Retina (tissue), 1 donor: ENCODE data around the gene KY.

Experiments used
- DNase-seq: peaks from one replicate; pipeline ENCODE4 v3.0.0-alpha.2; 2016

KY gene

DNA sequence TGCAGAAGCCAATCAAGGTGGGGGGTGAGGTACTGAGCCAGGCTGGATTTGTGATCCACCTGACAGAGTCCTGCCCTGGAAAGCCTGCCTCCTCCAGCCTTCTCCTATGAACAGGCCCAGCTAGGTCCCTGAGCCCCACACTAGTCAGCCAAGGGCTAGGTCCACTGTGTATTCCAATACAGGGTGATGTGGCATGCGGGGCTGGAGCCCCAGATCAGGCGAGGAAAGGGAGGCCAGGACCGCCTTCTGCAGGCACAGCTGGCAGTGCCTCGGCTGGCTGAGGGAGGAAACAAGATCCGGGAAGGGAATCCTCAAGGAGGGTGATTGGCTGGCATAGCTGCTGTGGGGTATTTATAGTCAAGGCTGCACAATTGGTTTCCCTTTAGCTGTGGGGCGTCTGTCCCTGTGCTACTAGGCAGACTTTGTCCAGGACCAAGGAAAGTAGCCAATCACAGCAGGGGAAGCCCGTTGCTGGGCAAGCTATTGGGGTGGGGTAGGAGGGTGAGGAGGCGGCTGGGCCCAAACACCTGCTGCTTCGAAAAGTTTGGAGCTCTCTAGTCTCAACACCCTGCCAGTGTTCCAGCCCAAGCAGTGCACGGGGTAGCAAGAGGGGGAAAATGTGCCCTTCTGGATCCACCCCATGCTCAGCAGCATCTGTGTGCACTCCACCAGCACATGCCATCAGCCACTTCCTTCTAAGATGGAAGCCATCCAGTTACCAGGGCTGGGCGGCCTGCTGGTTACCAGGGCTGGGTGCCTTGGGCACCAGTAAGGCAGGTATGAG lies 5.9 kb downstream of the KY start:
- DNase-seq, result no peak

DNA sequence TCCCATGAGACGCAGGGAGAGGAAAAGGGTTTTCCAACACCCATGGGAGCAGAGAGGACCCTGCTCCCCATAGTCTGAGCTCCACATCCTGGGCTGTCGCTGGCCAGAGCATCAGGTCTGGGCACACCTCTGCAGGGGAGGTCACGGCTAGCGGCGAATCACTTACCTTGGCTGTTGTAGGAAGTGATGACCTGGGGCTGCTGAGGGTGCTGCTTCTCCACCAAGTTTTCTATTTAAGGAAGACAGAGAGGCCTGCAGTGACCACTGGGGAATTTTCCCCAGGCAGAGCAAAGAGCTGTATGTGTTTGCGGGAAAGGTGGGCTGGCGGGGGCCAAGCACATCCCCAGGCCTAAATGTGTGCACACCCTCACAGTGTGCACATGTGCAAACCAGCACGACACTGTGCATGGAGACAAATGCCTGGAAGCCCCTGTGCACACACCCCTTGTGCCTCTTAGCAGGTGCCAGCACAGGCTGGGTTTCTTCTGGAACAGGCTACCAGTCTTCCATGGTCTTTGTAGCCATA lies 7.6 kb downstream of the KY start:
- DNase-seq, result no peak

DNA sequence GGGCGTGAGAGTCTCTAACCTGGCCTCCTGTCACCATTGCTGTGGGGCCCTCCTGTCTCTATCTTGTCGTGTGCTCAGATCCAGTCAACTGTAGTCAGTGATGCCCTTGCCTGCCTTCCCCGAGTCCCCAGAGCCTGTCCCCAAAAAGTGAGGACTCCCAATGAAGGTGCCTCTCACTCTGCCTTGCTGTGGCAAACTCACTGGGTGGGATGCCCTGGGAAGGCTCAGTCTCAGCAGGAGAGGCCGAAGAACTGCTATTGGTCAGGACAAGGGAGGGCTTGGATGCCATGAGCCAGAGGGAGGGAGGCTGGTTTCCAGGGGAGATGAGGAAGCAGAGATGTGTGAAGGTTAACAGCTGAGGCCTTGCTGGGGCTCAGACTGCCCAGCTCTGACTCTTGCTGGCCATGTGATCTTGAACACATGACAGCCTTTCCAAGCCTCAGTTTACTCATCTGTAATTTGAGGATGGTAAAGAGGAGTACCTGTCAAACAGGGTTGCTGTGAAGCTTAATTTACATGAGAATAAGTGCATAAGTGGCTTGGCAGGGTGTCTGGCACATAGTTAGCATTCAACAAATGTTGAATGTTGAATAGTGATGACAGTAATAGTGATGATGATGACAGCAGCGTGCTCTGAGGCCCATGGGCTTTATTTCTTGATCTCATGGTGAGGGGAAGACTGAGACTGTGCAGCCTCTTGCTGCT lies 8.2 kb downstream of the KY start:
- no peak for DNase-seq

GRCh38 chr3:134641671-134642300 lies 9.0 kb downstream of the KY start:
- DNase-seq, result no peak

- DNase-seq, result peak; percentile 68
Observed at GRCh38 chr3:134640872-134641470, 9.9 kb downstream of the KY start.

DNA sequence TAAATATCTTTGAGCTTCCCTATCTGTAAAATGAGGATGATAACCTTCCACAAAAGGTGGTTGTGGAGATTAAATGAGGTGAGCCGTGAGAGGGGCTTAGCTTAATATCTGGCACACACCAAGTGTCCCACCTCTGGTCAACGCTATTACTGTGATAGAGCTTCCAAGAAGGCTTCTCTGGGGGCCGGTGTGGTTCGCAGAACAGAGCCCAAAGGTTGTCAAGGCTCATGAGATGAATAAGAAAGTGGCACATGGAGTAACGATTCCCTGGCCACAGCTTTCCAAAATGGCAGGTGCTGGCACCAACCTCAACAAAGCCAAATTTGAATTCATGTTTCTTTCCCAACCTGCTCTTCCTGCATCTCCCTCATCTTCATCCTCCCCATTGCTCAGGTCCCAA lies 10.4 kb downstream of the KY start:
- no peak for DNase-seq

- DNase-seq, result no peak
Observed at GRCh38 chr3:134638385-134639030, 12.3 kb downstream of the KY start.

DNA sequence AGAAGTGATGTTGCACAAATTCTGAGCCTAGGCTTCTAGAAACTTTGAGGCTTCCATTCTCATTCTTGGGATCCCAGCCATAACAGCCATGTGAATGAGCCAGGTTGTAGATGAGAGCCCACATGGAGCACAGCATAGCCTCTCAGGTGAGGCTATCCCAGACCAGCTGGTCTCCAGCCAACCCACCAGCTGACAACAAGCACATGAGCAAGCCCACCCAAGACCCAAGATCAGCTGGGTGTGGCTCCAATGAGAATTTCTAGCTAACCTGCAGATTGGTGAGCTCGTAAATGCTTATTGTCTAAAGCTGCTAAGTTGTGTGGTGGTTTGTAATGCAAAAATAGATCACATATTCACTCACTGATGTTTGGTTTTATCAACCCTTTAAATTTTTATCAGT lies 14.4 kb downstream of the KY start:
- no peak for DNase-seq

DNA sequence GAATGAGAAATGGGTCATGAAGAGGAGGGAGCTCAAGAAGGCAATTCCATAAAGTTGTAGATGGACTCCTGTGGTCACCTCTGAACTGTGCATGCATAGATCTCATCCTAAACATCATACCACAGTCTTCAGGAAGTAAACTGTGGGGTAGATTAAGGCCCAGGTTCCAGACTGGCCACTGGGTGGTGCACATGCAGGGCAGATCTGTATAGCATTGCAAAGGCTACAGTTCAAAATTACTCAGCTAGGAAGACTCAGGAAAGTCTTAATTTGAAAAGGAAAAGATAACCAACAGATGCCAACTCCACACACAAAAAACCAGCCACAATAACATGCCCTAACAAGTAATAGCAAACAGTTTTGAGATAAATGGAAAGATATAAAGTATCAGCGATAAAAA lies 20.3 kb downstream of the KY start:
- DNase-seq, result no peak

DNA sequence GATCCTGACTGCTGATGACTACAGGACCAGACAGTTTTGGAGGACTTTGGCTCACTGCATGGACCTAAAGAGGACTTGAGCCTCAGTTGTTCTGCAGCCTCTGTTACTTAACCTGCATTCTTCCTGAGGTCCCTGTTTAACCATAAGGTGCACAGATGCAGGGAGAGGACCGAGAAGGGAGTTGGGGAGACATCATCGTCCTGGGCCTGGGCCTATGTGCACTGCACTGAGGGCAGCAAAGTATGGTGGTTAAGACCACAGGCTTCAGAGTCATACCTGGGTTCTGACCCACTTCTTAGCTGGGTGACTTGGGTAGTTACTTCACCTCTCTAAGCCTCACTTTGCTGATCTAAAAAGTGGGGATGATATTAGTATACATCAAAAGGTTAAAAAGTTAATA lies 21.9 kb downstream of the KY start:
- DNase-seq, result no peak

DNA sequence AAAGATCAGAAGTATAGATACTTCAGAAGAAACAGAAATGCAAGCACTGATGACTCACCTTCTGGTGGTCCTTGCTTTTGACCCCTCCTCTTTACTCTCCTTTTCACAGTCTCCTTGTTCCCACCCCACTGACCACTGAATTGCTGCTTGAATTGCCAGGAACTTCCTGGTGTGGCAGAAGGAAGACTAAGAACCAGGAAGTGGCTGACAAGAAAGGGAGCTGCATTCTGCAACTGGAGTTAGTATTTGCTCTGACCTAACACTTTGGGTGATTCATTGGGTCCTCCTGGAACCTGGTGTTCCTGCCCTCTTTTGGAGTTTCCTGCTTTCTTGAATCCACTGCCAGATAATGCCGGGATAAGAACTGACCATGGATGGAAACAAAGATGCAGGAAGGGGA lies 23.0 kb downstream of the KY start:
- no peak for DNase-seq

DNA sequence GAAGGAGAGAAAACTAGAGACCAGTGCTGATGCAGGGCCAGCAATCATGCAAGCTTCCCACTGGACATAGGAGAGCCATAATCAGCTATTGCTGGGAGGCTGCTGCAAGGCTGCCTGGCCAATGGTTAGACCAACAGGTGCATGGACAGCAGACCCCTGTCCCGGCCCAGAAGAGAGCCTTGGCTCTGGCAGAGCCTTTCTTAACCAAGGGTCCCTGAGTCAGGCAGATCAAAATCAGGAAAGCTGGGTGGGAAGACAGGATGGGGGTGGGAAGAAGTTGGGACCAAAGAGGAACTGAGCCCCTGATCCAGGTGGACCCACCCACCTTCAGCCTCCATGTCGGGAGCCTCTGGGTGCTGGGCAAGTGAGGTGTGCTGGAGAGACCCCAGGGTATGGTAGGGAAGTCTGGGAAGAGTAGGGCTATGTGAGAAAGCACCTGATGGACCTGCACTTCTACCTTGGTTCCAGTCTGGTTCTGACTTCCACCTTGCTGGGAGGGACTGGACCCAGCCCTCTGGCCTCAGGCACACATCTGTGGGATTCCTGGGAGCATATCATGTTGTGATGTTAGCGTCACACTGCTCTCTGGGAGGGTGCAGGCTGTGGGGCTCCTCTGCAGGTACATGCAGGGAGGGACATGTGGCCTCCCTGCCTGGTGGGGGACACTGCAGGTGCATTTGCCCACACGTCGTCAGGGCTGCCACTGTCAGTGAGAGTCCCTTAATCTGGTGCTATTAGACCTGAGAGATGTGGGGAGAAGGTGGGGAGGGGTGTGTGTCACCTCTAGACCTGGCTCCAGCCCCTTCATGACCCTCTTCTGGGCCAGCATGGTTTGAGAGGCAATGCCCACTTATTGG lies 24.7 kb downstream of the KY start:
- no peak for DNase-seq

- DNase-seq, result no peak
Observed at GRCh38 chr3:134625462-134625861, 25.4 kb downstream of the KY start.

GRCh38 chr3:134624537-134625287 lies 26.1 kb downstream of the KY start:
- no peak for DNase-seq

DNA sequence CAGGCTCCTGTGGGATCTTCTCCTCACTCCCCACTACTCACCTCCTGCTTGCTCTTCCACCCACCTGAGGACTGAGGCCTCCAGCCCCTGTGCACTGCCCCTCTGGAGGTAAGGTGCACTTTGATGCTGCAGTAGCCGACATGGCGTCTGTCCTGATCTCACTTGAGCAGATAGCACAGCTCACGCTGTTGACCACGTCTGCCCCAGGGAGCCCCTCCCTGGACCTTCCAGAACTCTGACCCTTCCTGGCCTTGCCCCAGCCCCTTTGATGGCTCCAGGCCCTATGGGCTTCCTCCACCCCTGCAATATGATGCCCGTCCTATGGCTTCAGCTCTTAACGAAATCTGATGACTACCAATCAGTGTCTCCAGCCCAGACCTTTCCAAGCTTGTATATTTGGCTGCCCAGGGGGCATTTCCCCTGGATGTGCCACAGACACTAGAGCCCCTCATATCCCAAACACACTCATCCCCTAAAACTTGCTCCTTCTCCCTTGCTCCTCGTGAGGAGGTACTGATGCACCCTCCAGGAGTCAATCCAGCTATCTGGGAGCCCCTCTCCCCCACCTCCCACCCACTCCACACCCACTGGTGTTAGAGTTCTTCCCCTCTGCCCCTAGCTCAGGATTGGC lies 27.1 kb downstream of the KY start:
- DNase-seq, result no peak

GRCh38 chr3:134622806-134623365 lies 27.9 kb downstream of the KY start:
- no peak for DNase-seq

GRCh38 chr3:134621854-134622253 lies 29.0 kb downstream of the KY start:
- no peak for DNase-seq

DNA sequence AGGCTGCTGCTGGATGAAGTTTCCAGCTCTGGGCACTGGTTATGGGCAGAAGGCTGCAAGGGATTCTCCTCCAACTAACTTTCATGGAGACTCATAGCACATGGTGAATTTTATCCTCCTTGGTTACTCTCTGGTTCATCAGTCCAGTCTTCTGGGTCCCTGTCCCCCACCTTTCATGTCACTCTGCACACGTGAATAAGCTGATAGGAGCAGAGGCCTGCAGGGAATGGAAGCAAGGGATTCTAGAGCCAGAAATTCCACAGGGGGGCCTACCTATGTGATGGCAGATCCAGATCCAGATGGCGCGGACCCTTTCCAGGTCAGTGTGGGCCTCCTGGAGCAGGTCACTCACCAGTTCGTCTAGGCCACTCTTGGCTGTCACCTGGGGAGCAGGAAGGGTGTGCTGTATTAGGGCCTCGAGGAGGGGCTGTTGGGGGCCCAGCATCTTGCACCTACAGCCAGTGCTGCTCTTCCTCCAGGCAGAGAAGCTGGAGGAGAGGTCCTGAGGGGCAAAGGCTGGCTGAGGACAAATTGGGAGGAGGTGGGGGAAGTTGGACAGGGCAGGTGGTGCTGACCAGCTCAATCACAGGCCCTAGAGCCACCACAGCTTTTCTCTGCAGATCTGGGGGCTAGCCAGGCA lies 30.2 kb downstream of the KY start:
- no peak for DNase-seq

DNA sequence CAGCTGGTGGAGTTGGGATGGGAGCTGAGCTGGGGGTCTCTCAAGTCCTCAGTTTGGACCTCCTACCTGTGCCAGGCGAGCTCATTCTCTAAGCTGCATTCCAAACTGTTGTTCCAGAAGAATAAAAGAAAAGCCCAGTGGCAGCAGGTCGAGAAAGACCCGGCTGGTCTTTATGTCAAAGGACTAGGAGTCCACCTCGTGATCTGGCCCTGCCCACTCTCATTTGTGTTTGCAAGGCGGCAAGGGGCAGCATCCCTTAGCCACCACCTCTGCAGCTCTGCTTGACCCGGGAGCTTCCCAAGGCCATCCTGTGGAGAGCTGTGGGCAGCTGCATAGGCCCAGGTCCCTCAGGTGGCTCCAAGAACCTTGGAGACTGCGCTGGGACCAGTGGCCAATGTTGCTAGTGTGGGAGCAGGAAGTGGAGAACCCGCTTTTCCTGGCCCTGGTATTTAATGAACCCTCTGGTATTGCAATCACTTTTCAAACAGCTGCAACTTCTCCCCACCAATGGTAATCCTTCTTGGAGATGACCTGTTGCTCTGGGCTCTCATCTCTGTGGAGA lies 30.9 kb downstream of the KY start:
- DNase-seq, result no peak

DNA sequence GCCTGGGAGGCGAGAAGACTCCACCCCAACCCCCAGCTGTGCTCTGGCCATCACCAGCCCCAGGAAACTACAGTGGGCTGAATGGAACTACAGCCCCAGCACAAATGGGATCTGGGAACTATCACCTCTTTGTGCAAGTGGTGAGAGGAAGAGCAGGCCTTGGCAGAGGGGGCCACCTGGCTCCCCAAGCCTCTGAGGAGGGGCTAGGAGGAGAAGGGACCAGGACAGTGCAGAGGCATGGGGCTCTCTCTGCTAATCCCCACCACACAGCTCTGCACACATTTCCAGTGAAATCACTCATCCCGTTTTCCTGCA lies 31.6 kb downstream of the KY start:
- DNase-seq, result peak; percentile 11
